Limb (tissue), 2 donors: ENCODE results near the gene ZNF408.

Experiments used
- DNase-seq, 2 donors: peaks; one replicate each; pipeline ENCODE4 v3.0.0-alpha.2; 2016; ENCODE audit errors: extremely low spot score in 2 of 2

ZNF408 gene

GRCh38 chr11:46675949-46676348, 24.9 kb upstream of the ZNF408 start:
- no peak for DNase-seq

- no peak for DNase-seq
Measured at GRCh38 chr11:46676436-46677158, 24.2 kb upstream of the ZNF408 start.

- no peak for DNase-seq
Measured at GRCh38 chr11:46677169-46677568, 23.7 kb upstream of the ZNF408 start.

GRCh38 chr11:46677991-46678740, 22.7 kb upstream of the ZNF408 start:
- DNase-seq = no peak

- no peak for DNase-seq
Measured at GRCh38 chr11:46678741-46679130, 22.1 kb upstream of the ZNF408 start.

GRCh38 chr11:46679241-46680163, 21.3 kb upstream of the ZNF408 start:
- DNase-seq = no peak

GRCh38 chr11:46680164-46680760, 20.6 kb upstream of the ZNF408 start:
- no peak for DNase-seq

GRCh38 chr11:46680815-46681214, 20.0 kb upstream of the ZNF408 start:
- no peak for DNase-seq

- DNase-seq = no peak
Measured at GRCh38 chr11:46681814-46682213, 19.0 kb upstream of the ZNF408 start.

- DNase-seq = no peak
Measured at GRCh38 chr11:46682773-46683752, 17.8 kb upstream of the ZNF408 start.

- no peak for DNase-seq
Measured at GRCh38 chr11:46684367-46684766, 16.5 kb upstream of the ZNF408 start.

- no peak for DNase-seq
Measured at GRCh38 chr11:46686886-46687795, 13.7 kb upstream of the ZNF408 start.

GRCh38 chr11:46690702-46691101, 10.1 kb upstream of the ZNF408 start:
- DNase-seq = no peak

GRCh38 chr11:46692450-46692849, 8.4 kb upstream of the ZNF408 start:
- no peak for DNase-seq

GRCh38 chr11:46693597-46694012, 7.2 kb upstream of the ZNF408 start:
- DNase-seq = no peak

GRCh38 chr11:46694072-46694471, 6.8 kb upstream of the ZNF408 start:
- no peak for DNase-seq

GRCh38 chr11:46694607-46695006, 6.2 kb upstream of the ZNF408 start:
- DNase-seq = no peak

- no peak for DNase-seq
Measured at GRCh38 chr11:46695345-46696211, 5.3 kb upstream of the ZNF408 start.
